ENCODE measurements around the gene PANK1. TPM values are rescaled to one million over a fixed set of nuclear protein-coding genes. Genes with fewer than 3 reads are reported as not detected.

Gene PANK1
- polyA plus RNA-seq, 1 experiment: 4.2 TPM

DNA sequence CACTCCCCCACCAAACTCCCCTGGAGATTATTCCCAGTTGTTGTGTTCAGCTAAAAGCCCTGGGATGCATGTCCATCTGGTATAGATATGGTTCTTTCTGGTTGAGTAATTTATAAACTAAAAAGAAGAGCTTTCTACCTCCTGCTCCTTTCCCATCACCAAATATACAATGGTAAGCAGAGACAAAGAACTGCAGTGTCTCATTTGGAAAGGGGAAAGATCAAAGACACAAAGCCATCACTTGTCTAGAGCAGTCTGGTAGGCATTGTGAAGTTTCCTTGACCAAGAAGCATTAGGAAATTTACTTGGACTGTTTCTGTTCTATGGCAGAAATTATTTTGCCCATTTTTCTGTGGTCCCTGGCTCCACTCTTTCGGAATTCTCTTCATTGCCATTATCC is 24.9 kb upstream of the PANK1 start:
- DNase-seq (ENCODE audit: low read depth): no peak
- H3K36me3 ChIP-seq (ENCODE audit: control insufficient read depth, insufficient read depth, low read length): no peaks in the 10 kb centered on the region
- POLR2A ChIA-PET: no interaction called here
- CTCF ChIA-PET: interaction anchor here (3.0 kb wide), 1 partner anchor 10 kb away, joined by 13 read pairs; no protein-coding TSS in a partner anchor
- TF ChIP-seq, protein P1, sequence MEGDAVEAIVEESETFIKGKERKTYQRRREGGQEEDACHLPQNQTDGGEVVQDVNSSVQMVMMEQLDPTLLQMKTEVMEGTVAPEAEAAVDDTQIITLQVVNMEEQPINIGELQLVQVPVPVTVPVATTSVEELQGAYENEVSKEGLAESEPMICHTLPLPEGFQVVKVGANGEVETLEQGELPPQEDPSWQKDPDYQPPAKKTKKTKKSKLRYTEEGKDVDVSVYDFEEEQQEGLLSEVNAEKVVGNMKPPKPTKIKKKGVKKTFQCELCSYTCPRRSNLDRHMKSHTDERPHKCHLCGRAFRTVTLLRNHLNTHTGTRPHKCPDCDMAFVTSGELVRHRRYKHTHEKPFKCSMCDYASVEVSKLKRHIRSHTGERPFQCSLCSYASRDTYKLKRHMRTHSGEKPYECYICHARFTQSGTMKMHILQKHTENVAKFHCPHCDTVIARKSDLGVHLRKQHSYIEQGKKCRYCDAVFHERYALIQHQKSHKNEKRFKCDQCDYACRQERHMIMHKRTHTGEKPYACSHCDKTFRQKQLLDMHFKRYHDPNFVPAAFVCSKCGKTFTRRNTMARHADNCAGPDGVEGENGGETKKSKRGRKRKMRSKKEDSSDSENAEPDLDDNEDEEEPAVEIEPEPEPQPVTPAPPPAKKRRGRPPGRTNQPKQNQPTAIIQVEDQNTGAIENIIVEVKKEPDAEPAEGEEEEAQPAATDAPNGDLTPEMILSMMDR (IDR thresholded peaks at IDR 0.05; ENCODE audit: insufficient read depth, low read depth, low read length): no peak
- H3K27me3 ChIP-seq (ENCODE audit: control insufficient read depth, insufficient read depth, low read length): peaks cover 1% of the 10 kb centered on the region; the same call in 1 of the 2 replicates
- no peak overlapping the region for H3K4me3 ChIP-seq (ENCODE audit: low read depth, low read length)

DNA sequence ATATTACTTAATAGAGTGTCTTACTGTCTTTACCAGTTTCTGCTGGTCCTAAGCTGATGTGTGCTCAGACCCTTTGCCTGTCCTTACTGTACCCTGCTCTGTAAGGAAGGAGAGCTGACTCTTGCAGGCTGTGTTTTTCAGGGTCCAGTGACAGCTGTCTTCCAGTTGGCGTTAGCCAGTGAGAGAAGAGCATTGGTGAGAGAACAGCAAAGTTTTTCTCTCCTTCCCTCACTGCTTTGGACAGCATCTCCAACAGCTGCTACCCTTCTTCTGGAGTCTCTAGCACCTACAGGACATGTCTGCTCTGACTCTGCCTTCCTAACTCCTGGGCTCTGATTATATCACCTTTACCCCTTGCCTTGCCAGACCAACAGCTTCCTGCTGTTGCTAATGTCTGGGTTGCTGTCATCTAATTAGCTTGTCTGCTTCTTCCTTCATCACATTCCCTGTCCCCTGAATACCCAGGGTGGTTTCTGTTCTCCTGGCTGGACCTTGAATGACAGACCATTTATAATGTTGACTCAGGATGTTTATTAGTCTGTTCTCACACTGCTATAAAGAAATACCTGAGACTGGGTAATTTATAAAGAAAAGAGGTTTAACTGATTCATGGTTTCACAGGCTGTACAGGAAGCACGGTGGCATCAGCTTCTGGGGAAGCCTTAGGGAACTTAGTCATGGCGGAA is 23.5 kb upstream of the PANK1 start:
- ChIA-PET CTCF (interaction anchor here (1.5 to 3.0 kb wide), 2 partner anchors 9 to 11 kb away, joined by 3 to 13 read pairs; no protein-coding TSS in a partner anchor), POLR2A (no interaction called here)
- H3K4me3 ChIP-seq (ENCODE audit: low read depth, low read length): no peak overlapping the region
- DNase-seq (ENCODE audit: low read depth): no peak
- H3K27me3 ChIP-seq (ENCODE audit: control insufficient read depth, insufficient read depth, low read length): peaks cover 1% of the 10 kb centered on the region; the same call in 1 of the 2 replicates
- TF ChIP-seq, protein P1 (IDR thresholded peaks at IDR 0.05; ENCODE audit: insufficient read depth, low read depth, low read length): no peak
- H3K36me3 ChIP-seq (ENCODE audit: control insufficient read depth, insufficient read depth, low read length): no peaks in the 10 kb centered on the region

DNA sequence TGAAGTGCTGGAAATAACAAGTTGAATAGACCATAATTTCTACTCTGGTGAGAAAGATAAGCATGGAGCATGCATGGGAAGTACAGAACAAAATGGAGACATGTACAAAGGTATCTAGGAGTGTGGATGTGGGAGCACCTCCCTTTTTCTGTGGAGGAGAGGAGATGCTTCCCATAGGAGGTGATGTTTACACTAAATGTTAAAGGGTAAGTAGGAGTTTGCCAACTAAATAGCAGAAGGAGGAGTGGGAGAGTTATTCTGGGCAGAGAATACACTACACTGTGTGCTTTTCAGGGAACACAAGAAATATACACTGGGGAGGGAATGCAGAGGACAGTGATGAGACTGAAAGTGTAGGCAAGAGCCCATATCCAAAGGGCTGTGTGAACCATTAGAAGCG is 21.1 kb upstream of the PANK1 start:
- TF ChIP-seq, protein P1 (IDR thresholded peaks at IDR 0.05; ENCODE audit: insufficient read depth, low read depth, low read length): no peak
- POLR2A ChIA-PET: no interaction called here
- DNase-seq (ENCODE audit: low read depth): no peak
- H3K27me3 ChIP-seq (ENCODE audit: control insufficient read depth, insufficient read depth, low read length): peaks cover 1% of the 10 kb centered on the region; the same call in 1 of the 2 replicates
- H3K4me3 ChIP-seq (ENCODE audit: low read depth, low read length): no peak overlapping the region
- CTCF ChIA-PET: no interaction called here
- no peaks in the 10 kb centered on the region for H3K36me3 ChIP-seq (ENCODE audit: control insufficient read depth, insufficient read depth, low read length)

DNA sequence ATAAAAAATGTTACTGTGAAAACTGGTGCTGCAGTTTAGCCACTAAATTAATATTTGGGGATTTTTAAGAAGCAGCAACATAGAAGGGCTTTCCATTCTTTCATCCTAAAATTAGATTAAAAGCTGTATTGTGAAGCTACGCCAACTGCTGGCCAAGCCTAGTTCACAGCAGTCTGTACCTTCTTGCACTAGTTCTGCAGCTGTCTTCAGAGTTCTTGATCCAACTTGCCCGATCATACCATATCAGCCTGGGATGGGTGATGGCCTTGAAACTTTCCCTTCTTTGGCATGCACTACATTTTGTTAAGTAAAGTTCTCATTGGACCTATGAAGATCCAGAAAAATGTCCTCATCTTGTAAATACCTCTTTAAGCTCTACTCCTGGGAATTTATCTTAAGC is 20.3 kb upstream of the PANK1 start:
- ChIA-PET POLR2A (no interaction called here), CTCF (no interaction called here)
- peaks cover 1% of the 10 kb centered on the region; the same call in 1 of the 2 replicates for H3K27me3 ChIP-seq (ENCODE audit: control insufficient read depth, insufficient read depth, low read length)
- TF ChIP-seq, protein P1 (IDR thresholded peaks at IDR 0.05; ENCODE audit: insufficient read depth, low read depth, low read length): no peak
- DNase-seq (ENCODE audit: low read depth): no peak
- no peak overlapping the region for H3K4me3 ChIP-seq (ENCODE audit: low read depth, low read length)
- H3K36me3 ChIP-seq (ENCODE audit: control insufficient read depth, insufficient read depth, low read length): no peaks in the 10 kb centered on the region

DNA sequence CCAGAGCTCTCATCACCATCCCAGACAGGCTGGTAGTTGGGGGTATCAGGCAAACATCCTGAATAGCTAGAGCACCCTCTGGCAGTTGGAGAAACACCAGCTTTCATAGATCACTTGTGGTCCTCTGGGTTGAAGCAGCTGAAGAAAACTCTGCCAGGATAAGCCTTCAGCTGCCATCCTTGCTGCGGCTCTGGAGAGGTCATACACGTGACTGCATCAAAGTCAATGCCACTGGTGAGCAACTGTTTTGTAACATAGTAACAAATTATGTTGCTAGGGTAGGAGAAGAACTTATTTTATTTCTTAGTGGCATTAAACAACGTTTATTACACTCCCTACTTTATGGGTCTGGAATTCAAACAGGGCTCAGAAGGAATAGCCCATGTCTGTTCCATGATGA is 19.2 kb upstream of the PANK1 start:
- TF ChIP-seq, protein P1 (IDR thresholded peaks at IDR 0.05; ENCODE audit: insufficient read depth, low read depth, low read length): no peak
- no peaks in the 10 kb centered on the region for H3K36me3 ChIP-seq (ENCODE audit: control insufficient read depth, insufficient read depth, low read length)
- DNase-seq (ENCODE audit: low read depth): no peak
- ChIA-PET CTCF (interaction anchor here (1.2 kb wide), 1 partner anchor 748 kb away, joined by 3 read pairs; no protein-coding TSS in a partner anchor), POLR2A (no interaction called here)
- no peaks in the 10 kb centered on the region for H3K27me3 ChIP-seq (ENCODE audit: control insufficient read depth, insufficient read depth, low read length)
- no peak overlapping the region for H3K4me3 ChIP-seq (ENCODE audit: low read depth, low read length)

Data from BJ (cell line).